ENCODE measurements around the gene SCARB1.

SCARB1 gene

DNA sequence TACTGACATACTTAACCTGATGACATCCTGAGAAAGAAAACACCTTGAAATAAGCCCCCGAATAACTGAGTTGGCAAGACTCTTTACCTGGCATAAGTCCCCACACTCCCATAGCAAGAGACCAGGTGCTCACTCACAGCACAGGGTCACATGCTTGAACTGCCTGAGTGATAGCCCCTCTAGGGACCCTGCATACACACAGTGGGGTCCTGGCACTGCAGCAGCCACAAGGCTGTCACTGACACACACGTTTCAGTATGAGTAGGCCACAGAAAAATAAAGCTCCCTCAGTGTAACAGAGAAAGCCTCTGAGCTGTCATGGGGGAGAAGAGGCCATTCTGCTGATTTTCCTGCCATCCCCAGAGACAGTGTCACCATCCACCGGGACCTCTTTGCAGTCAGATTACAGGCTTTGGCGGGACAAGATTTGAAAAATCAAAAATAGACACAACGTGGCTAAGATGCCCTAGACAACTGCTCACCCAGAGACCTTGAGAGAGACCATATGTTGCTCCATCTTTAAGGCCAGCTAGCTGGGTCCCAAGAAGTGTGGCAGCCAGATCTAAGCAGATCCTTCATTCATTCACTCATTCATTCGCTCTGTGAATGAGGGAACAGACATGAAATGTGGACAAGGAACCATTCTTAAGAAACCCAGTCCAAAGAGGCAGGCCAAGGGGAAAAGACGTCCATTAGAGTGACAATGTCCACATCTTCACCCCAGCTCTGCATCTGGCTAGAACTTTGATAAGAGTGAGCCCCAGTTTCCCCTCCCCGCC is 1.6 kb downstream of the SCARB1 start:
- no peak for DNase-seq

DNA sequence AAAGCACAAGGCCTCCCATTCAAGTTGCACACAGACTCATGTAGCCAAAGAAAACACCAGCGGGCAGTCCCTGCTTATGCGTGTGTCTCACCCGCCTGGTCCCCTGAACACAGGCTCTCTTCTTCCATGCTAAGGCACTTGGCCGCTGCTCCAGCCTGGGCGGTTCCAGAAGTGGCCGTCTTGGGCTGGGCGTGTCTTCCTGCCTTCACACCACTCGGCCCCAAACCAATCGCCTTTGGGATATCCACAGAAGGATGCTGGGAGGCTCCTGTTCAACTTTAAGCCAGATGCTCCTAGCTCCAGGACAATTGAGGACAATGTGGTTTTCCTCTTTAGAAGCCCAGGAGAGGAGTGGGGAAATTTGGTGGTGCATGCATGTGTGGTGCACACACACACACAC is 2.2 kb downstream of the SCARB1 start:
- DNase-seq: no peak

DNA sequence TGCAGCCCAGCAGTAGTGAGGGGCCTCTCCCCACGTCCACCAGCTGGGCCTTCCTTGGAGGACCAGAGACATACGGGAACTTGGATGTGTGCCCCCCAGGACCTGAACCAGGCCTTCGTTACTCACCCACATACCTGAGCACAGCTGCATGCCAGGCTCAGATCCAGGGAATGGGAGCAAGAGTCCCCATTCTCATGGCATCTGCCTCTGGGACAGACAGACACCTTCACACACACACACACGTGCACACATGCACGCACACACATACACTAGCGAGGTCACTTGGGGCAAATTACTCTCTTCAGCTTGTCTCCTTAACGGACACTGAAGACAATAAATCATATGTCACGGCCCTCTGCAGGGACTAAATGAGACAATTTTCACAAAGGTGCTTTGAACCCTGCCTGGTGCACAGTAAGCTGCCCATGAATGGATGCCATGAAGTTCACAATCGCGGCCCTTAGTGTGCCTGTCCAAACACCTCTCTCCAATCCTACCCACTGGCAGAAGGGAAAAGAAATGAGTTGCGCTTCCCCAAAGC is 5.7 kb downstream of the SCARB1 start:
- DNase-seq: no peak

DNA sequence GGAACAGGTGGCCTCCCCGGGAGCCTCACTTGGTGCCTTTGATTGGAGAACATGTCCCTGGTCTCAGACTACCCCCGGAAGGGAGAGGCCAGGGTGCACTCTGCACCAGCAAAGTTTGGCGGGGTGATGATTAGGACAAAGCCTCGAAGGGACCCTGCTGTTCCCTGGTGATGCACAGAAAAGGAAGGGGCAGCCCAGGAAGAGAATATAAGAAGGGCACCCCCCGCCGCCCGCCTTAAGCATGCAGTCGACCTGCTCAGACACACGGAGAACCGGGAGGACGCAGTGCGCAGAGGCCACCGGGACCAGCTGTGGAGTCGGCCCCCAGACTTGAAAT is 6.9 kb downstream of the SCARB1 start:
- DNase-seq: no peak

DNA sequence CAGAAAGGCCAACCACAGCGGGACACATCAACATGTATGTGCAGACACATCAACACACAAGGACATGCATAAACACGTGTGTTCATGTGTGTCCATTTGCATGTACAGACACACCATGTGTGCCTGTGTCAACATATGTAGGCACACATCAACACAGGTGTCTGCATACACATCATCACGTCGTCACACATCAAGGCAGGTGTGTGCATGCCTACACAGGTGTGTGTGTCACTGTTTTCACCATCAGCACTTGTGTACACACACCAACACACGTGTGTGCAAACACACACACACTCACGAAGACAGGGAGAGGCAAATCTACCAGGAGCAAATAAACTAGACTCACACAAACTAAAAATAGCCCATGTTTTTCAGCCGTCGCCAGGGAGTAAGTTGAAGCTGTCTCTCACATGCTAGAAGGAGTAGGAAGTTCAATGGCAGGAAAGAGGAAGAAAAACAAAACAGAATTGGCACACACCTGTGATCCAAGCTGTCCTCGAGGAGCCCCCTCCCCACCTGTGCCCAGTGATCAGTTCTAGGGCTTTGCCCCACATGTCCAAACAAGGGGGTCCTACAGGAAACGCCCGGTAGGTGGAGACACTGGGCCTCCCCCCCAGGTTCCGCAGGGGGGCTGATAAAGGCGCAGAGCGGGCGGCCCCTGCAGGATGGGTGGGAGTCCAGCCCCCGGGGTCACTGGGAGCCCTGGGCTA is 7.4 kb downstream of the SCARB1 start:
- DNase-seq: no peak

DNA sequence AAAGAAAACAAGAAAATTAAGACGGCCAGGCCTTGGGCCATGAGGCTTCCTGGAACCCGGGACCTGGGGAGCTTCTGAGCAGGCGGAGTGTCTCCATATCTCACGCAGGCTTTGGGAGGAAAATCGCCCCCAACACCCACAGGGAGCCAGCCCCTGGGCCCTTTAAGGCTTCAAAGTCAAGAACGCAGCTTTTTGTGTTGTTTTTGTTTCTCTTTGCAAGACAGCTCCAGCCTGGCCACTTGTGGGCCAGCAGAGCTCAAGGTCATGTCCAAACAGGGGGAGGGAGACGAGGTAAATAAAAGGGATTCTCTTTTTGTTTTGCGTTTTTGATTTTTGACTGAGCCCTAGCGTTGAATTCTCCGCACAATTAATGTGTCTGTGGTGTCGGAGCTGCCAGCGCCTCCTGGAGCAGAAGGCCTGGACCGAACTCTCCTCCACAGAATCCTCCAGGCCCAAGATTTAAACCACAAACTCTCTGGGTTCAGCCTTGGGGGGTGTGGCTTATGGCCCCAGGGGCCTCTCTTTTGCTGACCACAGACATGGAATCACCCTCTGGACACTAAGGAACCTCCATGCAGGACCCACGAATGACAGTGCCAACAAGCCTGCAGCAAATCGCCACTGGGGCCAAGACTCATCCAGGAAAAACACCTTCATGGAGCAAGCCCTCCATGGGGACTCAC is 8.2 kb downstream of the SCARB1 start:
- no peak for DNase-seq

DNA sequence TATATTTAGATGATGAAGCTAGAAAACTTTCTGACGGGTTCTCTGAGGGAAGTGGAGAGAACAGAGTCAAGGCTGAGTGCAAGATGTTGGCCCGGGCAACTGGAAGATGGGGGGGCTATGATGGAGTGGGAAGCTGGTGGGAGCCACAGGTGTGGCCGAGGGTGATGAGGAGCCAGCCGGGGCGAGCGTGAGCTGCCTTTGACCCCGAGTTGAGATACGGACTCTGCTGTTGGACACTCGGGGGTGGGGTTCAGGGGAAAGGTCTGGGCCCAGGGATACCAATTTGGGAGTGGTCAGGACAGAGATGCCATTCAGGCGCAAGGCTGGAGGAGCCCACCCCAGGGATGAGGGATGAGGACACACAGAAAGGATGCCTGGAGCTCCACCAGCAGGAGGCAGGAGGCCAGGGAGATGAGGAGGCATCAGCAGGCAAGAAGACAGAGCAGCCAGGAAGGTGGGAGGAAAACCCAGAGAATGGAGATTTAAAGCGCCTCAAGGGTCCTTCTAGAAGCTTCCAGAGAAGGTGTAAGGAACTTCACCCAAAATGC is 9.0 kb downstream of the SCARB1 start:
- DNase-seq: no peak

DNA sequence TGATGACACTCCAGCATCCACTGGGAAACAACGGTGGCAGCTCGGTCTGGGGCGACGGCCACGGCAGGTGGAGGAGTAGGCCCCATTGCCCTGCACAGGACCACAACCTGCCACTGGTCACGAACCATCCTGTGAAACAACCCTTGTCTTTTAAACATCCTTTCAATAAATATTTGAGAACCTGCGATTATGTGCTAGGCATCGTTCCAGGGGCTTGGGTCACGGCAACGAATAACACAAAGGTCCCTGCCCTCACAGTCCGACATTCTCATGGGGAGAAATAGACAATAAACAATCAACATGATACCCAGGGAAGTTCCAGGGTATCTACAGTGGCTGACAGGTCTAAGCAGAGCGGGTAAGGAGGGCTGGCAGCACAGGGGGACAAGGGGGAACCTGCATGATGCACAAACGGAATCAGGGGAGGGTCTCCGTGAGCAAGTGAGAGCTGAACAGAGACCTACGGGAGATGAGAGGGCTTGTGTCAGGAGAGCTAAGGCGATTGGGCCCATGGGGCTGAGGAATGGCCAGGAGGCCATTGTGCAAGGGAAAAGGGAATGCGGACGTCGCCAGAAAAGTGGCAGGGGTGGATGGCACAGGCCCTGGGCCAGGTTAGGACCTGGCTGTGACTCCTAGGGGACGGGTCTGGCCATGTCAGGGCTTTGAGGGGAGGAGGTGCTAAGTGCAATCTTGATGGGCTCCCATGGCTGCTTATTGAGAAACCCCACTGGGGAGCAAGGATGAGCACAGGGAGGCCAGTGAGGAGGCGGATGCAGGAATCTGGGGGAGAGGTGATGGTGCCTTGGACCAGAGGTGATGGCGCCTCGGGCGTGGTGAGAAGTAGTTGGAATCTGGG is 9.7 kb downstream of the SCARB1 start:
- no peak for DNase-seq

DNA sequence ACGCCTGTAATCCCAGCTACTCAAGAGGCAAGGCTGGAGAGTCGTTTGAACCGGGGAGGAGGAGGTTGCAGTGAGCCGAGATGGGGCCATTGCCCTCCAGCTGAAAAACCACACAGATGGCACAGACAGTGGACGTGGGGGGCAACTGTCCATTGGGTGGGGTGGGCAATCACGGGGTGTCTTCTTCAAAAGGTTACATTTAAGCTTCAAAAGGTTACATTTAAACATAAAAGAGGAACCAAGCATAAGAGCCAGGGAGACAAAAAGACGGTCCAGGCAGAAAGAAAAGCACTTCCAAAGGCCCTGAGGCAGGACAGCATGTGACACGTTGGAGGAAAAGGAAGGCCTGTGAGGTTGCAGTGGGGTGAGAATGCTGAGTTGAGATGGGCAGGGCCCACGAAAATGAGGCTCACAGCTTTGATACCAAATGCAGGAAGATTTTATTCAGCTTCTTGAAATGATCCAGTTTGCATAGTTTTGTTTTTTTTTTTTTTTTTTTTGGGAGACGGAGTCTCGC is 10.7 kb downstream of the SCARB1 start:
- DNase-seq: no peak

DNA sequence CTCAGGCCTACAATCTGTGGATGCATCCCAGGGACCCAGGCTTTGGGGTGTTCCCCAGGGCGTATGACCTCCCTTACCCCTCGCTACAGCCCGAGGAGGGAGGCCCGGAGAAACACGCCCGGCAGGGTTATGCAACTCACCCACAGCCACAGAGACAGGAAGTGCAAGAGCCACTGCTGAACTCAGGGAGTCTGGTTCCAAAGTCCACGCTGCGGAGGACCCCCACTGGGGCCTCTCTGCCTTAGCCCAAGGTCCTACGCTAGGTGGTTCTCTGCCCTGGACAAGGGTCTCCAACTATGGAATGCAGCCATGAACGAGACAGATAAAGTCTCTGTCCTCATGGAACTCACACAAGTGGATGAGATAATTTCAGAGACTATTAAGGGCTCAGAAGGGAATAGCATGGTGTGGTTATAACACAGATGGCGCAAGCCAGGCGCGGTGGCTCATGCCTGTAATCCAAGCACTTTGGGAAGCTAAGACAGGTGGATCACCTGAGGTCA is 11.3 kb downstream of the SCARB1 start:
- DNase-seq: no peak

DNA sequence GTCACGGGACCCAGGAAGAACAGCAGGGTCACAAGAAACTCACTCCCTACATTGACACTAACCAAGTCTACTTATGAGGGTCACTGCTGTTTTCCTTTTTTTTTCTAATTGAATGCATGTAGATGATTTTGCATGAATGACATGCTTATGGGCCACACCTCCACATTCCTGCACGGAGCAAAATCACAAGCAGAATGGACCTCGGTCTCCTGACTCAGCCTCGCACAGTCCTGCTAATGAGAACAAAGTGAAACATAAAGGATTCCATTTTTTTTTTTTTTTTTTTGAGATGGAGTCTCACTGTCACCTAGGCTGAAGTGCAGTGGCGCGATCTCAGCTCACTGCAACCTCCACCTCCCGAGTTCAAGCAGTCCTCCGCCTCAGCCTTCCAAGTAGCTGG is 12.3 kb downstream of the SCARB1 start:
- no peak for DNase-seq

DNA sequence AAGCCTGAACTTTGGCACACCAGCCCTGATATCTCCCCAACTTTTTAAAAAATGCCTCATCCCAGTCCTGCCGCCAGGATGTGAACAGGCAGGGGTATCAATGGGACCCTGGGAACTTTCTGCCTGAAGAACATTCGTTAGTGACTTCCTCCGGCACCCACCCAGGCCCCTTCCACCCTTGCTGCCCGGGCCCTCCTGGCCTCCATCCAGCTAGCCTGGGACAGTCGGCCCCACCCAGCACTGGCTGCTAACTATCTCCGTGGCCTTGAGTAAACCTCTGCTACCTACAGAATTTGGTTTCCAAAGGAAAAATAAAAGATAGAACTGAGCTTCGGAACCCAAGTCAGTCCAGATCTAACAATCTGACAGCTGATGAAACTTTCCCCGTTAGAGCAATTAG is 14.3 kb downstream of the SCARB1 start:
- DNase-seq: no peak

DNA sequence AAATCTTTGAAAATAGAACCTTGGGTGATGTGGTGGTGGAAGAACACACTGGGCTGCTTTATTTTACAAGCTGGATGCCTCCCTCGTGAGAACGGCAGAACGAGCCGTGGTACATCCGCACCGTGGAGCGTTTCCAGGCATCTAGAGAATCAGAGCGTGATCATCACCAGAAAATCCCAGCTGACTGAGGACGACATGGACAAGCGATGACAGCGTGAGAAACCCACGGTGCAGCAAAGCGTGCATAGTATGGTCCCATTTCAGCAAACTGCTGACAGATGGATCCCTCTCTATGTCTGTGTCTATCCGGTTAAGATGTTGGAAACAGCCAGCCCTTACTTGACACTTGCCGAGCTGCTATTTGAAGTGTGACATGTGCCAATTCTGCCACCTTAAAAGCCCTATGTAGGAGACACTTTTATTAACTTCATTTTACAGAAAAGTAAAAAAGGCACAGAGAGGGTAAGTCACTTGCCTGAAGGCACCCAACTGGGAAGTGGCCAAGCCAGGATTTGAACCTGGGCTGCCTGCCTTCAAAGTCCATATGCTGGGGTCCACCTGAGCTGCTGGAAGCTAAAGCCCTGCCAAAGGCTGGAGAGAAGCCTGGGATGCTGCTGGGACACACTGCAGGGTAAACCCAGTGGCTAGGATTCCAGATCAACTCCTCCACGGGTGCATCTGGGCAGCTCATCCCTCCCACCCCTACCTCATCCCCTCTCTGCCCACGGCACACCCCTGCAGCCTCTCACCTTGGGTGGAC is 14.9 kb downstream of the SCARB1 start:
- no peak for DNase-seq

DNA sequence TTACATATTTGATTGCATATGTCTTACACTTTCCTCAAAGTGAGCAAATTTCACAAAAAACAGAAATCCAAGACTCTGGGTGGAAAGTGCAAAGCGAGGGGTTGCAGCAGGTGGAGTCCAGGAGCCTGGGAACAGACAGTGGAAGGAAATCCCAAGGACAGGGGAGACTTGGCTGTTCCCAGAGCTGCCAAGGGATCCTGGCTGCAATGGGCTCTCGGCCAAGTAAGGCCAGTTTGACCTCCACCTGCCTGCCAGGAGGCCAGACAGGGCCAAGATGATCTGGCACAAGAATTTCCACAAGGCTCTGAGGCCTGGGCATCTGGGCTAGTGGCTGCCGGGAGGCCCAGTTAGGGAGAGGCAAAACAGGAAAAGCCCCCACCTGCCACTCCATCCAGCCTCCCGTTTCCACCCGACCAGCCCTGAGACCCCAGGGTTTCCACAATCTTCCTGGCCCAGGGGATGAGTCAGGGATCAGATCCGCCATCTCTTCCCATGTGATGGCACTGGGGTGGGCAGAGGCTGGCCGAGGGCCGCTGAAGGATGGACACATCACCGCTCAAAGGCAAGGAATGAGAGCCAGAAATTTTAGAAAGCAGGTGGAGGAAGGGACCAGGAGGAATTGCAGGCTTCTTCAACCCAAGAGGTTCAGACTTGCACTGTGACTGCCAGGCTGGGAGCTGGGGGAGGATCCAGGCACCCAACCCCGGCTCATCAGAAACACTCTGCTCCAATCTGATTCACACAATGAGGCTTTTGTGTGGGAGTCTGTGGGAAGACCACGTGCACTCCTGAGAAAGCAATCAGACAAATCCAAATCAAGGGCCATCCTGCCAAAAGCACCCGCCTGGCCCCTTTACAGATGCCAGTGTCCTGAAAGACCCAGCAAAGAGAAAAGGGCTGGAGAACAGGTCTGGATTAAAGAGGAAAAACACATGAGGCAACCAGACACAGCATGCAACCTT is 16.3 kb downstream of the SCARB1 start:
- DNase-seq: no peak

DNA sequence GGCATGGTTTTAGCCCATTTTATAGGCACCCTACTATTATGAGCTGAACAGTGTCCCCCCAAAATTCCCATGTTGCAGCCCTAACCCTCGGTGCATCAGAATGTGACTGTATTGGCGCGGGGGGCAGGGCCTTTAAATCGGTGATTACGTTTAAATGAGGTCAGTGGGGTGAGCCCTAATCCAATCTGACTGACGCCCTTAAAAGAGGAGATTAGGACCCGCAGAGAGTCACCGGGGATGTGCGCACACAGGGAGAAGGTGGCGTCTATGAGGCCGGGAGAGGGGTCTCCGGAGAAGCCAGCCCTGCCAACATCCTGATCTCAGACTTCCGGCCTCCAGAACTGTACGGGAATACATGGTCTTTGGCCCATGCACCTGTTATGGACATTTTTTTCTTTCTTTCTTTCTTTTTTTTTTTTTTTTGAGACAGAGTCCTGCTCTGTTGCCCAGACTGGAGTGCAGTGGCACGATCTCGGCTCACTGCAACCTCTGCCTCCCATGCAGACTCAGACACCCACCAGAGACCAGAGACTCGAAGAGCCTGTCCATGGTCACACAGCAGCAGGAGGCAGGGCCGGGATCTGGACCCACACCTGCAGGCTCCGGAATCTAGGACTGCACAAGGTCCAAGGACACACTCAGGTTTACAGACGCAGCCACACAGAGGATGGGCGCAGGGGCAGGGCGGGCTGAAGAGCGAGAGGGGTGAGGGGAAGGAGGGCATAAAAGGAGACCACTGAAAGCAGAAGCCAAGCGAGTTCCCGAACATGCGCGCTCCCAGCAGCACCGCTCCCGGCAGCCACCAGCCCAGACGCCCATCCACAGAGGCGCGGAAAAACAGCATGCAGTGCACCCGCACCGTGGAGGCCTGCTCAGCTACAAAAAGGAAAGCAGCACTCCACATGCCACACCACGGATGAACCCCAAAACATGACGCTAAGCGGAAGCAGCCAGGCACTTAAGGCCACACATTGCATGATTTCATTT is 19.0 kb downstream of the SCARB1 start:
- no peak for DNase-seq

DNA sequence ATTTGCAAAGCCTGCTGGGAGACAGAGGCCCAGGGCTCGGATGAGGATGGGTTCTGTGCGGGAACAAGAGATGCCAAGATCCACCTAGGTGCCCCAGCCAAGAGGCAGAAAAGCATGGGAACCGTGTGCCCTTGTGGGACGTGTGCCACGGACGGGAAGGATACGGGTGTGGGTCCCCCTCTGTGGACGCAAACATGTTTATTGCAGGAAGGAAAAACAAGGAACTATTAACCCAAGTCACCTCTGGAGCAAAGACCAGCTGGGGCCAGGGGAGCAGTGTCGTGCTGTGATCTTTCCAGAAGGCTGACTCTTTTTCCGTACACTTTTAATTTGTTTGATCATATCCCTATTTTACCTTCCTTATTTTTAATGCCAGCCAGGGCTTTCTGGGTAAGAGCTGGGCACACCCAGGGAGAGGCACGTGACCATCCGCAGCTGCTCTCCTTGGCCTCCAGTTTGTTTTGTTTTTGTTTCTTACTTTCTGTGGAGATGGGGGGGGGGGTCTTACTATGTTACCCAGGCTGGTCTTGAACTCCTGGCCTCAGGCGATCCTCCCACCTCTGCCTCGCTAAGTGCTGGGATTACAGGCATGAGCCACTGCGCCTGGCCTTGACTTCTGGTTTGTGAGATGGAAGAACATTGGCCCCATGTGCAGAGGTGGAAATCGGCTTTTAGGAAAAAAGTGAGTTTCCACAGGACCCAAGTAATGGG is 20.7 kb downstream of the SCARB1 start:
- DNase-seq: no peak

DNA sequence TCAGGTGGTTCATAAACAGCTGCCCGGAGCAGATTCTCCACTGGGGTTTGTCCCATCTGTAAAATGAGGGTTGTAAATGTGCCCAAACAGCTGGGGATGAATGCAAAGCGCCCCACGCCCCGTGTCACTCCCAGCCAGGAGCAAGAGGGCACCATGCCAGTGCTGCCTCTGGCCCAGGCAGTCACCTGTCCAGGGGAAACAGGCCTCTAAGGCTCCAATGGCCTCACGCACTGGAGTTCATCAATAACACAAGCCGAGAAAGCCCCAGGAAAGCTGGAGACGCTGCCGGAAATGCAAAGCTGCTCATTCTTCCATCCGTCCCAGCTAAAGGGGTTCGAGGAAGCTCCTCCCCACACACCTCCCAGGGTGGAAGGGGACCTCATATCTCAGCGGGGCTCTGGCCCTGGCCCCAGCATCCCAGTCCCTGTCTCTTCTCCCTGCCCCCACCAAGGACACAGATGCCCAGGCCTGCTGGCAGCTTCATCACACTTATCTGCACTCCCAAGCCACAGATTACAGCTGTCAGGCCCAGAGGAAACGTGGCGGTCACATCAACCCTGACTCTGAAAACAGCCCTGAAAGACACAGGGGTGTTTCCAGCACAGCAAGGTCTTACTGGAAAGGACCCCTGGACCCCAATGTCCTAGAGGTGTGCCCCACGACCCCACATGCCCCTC is 21.5 kb downstream of the SCARB1 start:
- no peak for DNase-seq

DNA sequence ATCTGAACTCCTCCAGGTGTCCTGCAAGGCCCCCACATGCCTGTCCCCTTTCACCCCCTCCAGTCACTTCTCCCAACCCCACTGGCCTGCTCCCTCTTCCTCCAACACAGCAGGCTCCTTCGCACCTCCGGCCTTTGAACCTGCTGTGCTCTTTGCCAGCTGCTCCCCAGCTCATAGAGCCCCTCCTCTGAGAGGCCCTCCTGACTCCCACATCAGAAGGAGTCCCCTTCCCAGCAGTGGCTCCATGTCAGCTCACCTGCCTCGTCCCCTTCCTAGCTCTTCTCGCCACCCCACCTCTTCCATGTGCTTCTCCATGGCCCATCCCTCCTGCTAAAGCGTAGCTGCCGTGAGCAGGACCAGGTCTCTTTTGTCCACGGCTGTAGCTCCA is 22.1 kb downstream of the SCARB1 start:
- DNase-seq: no peak

Data from activated CD8-positive, alpha-beta memory T cell treated with anti-CD3 and anti-CD28 coated beads, Interleukin-2, amount 50 U/mL, for 4 hours (primary cell).